Fibroblast of lung (primary cell): ENCODE data around the gene SPON1.

Experiments
- CTCF ChIP-seq, 2 donors: IDR thresholded peaks in 1 of 2; conservative IDR thresholded peaks in 1 of 2; 1 replicate in 1 of 2; 2 replicates in 1 of 2; pipeline ENCODE4 v1.5.1; 2011 to 2012; ENCODE audit warnings: low read length in 2 of 2, control low read depth in 1 of 2, inconsistent platforms in 1 of 2, low read depth in 1 of 2, mild to moderate bottlenecking in 1 of 2
- EZH2 ChIP-seq: IDR thresholded peaks from 2 replicates; pipeline ENCODE4 v1.5.1; 2012; ENCODE audit warnings: low read length, control low read depth, mild to moderate bottlenecking; ENCODE audit errors: missing control alignments

GRCh38 chr11:13966486-13966885 is 4.0 kb downstream of the SPON1 start:
- TF ChIP-seq CTCF (conservative IDR thresholded peaks at IDR 0.05 in 1 of 2, IDR thresholded peaks at IDR 0.05 in 1 of 2; ENCODE audit: low read depth in 1 of 2, low read length in 2 of 2) (no peak), EZH2 (no peak)
